Lung (tissue), 12 donors: ENCODE measurements around the gene COL4A2. TPM values are rescaled to one million over a fixed set of nuclear protein-coding genes. Genes with fewer than 3 reads are reported as not detected.

ENCODE experiments used
- ATAC-seq: fragments of 200-7000 bp; cut with Tn5 transposase; one replicate; pipeline ENCODE4 v1.9.1; 2020; ENCODE audit warnings: moderate number of reproducible peaks; ENCODE audit not compliant: insufficient read depth, low FRiP score
- DNase-seq, 3 donors: peaks; one replicate each; pipeline ENCODE4 v3.0.0-alpha.2; 2013 to 2017
- H3K27ac ChIP-seq, 2 donors: one replicate each; pipeline ENCODE4 v1.5.1; 2013; ENCODE audit warnings: mild to moderate bottlenecking in 2 of 2, moderate library complexity in 2 of 2, control low read depth in 1 of 2, inconsistent platforms in 1 of 2, low read depth in 1 of 2, low read length in 1 of 2
- H3K27me3 ChIP-seq, 3 donors: one replicate each; pipeline ENCODE4 v1.5.1; 2013; ENCODE audit warnings: low read length in 2 of 3; ENCODE audit not compliant: control insufficient read depth in 3 of 3, insufficient read depth in 3 of 3
- H3K36me3 ChIP-seq, 4 donors: one replicate each; pipeline ENCODE4 v1.5.1; 2013; ENCODE audit warnings: low read length in 4 of 4, mild to moderate bottlenecking in 1 of 4, moderate library complexity in 1 of 4; ENCODE audit not compliant: control insufficient read depth in 4 of 4, insufficient read depth in 4 of 4
- H3K4me1 ChIP-seq, 5 donors: one replicate each; pipeline ENCODE4 v1.5.1; 2013; ENCODE audit warnings: low read length in 5 of 5, mild to moderate bottlenecking in 2 of 5, moderate library complexity in 1 of 5; ENCODE audit not compliant: control insufficient read depth in 5 of 5, insufficient read depth in 5 of 5
- H3K4me3 ChIP-seq: one replicate; pipeline ENCODE4 v1.5.1; 2013; ENCODE audit warnings: mild to moderate bottlenecking, control low read depth, moderate library complexity
- H3K9ac ChIP-seq, 2 donors: one replicate each; pipeline ENCODE4 v1.5.1; 2013; ENCODE audit warnings: low read length in 2 of 2, control low read depth in 1 of 2; ENCODE audit not compliant: insufficient read depth in 1 of 2
- H3K9me3 ChIP-seq, 4 donors: one replicate each; pipeline ENCODE4 v1.5.1; 2013; ENCODE audit warnings: low read length in 3 of 4, mild to moderate bottlenecking in 1 of 4, moderate library complexity in 1 of 4; ENCODE audit not compliant: control insufficient read depth in 4 of 4, insufficient read depth in 3 of 4
- WGBS, 2 donors: extraction: QIAGEN DNeasy Blood & Tissue Kit; methylation state at CpG; one replicate each; pipeline ENCODE4 v1.1.7; 2013; 5-methylcytosine and 5-hydroxymethylcytosine counted together
- polyA plus RNA-seq, 2 donors: library from polyadenylated mRNA; stranded (reverse); fragments of 200-250 nt; gene quantifications; one replicate each; pipeline ENCODE4 v1.2.1, GENCODE V29; 2013
- total RNA-seq, 2 donors: library from RNA; depleted of rRNA in 1 of 2; stranded (reverse); fragments of >200 nt in 1 of 2; gene quantifications; one replicate each; pipeline ENCODE4 v1.2.1, GENCODE V29; 2014 to 2021
- TF ChIP-seq, protein P1 (sequence below): IDR thresholded peaks from 2 replicates; pipeline ENCODE4 v1.5.1; 2012; ENCODE audit warnings: mild to moderate bottlenecking; ENCODE audit errors: control extremely low read depth, extremely low read depth
- donor health status: control.
- donor health status: control.
- donor health status: Bipolar disorder and iron deficiency.
- donor health status: healthy.
- donor health status: DM: yes; HTN: yes; CAD: no.

The COL4A2 gene
- total and polyA plus RNA-seq, 4 donors = 169 to 627 (median 339) TPM

DNA sequence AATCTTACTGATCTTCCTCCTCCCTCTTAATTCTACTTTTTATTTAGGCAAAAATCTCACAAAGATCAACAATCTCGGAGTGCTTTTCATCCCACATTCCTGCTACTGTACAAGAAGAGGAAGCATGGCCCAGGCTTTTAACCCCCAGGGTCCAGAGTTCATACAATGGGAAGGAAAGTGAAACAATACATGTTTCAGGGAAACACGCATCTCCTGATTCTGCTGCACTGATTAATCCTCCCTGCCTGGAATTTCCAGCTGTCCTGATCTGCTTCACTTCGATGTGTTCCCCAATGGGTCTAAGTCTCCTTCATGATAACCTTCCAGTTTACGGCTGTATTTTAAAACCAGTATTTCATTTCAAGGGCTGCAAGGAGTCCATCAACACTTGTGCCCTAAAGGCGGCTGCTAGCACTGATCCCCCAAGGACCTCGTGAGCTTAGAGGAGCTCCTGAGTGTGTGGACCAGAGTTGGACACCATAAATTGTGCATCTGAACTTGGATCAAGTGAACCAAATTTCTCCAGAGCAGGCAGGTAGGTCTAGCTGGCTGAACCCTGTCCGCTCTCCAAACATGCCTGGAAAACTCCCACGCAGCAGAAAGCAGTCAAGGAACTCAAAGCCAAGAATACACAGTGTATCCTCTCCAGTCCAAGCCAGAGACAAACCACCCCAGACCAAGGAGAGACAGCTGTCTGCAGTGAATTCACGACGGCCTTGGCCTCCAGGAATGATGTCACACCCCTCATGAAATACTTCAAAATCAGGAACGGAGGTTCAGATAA, 44.4 kb upstream of the COL4A2 start:
- WGBS, 2 donors = 45 to 47% methylated on average over 11 of the region's 11 CpGs
- TF ChIP-seq, protein P1, sequence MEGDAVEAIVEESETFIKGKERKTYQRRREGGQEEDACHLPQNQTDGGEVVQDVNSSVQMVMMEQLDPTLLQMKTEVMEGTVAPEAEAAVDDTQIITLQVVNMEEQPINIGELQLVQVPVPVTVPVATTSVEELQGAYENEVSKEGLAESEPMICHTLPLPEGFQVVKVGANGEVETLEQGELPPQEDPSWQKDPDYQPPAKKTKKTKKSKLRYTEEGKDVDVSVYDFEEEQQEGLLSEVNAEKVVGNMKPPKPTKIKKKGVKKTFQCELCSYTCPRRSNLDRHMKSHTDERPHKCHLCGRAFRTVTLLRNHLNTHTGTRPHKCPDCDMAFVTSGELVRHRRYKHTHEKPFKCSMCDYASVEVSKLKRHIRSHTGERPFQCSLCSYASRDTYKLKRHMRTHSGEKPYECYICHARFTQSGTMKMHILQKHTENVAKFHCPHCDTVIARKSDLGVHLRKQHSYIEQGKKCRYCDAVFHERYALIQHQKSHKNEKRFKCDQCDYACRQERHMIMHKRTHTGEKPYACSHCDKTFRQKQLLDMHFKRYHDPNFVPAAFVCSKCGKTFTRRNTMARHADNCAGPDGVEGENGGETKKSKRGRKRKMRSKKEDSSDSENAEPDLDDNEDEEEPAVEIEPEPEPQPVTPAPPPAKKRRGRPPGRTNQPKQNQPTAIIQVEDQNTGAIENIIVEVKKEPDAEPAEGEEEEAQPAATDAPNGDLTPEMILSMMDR = no peak
- ATAC-seq (no peak), DNase-seq (peak in 1 of 3 donors; percentile 33)
- Histone ChIP-seq H3K27ac (peak overlapping the region; percentile 29 to 43), H3K4me3 (no peak overlapping the region), H3K36me3 (no peaks in the 10 kb centered on the region), H3K9me3 (no peaks in the 10 kb centered on the region), H3K9ac (no peak overlapping the region), H3K27me3 (no peaks in the 10 kb centered on the region), H3K4me1 (peaks cover 11 to 53% (median 23%) of the 10 kb centered on the region in 5 donors)

DNA sequence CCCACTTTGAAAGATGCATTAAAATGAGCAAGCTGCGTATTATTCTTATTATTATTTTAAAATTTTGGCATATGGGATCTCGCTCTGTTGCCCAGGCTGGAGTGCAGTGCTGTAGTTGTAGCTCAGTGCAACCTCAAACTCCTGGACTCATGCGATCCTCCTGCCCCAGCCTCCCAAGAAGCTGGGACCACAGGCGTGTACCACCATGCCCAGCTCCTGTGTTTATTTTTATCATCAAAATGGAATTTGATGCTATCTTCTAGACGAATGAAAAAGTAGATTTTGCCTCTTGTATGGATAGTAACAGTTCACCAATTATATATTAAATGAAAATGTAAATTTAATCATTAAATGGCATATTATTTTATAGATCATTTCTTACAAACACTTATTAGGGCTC, 43.7 kb upstream of the COL4A2 start:
- Histone ChIP-seq H3K9me3 (no peaks in the 10 kb centered on the region), H3K36me3 (no peaks in the 10 kb centered on the region), H3K4me3 (no peak overlapping the region), H3K4me1 (peaks cover 11 to 53% (median 24%) of the 10 kb centered on the region in 5 donors), H3K9ac (no peak overlapping the region), H3K27ac (no peak overlapping the region), H3K27me3 (no peaks in the 10 kb centered on the region)
- TF ChIP-seq, protein P1 = no peak
- DNase-seq (no peak), ATAC-seq (no peak)
- WGBS, 2 donors = 84 to 90% methylated on average over 5 of the region's 5 CpGs

DNA sequence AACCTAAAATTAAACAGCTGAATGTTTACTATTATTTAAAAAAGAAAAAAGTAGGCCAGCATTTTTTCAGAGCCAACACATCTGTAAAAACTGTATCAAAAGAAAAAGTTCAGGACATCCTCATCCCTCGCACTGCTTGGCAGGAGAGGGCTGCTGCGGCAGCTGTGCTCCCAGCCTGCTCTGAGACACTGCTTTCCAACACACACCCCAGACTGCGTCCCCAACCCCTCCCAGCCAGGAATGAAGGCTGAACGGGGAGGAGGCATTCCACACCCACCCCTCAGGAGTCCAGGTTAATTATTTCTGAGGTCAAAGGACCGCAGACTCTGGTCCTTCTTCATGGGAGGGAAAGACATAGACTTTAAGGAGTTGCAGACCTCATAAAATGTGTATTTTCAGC, 43.2 kb upstream of the COL4A2 start:
- Histone ChIP-seq H3K4me3 (no peak overlapping the region), H3K36me3 (no peaks in the 10 kb centered on the region), H3K27ac (peak overlapping the region in 1 of 2 donors; percentile 55), H3K4me1 (peaks cover 12 to 56% (median 26%) of the 10 kb centered on the region in 5 donors), H3K9ac (no peak overlapping the region), H3K27me3 (no peaks in the 10 kb centered on the region), H3K9me3 (no peaks in the 10 kb centered on the region)
- ATAC-seq (no peak), DNase-seq (peak; percentile 47 to 74 (median 56))
- TF ChIP-seq, protein P1 = no peak
- 33 to 69% methylated on average over 5 of the region's 5 CpGs for WGBS, 2 donors
